Adrenal gland (tissue), 12 donors: Measurements from ENCODE around the gene CYSRT1. TPM values are rescaled to one million over a fixed set of nuclear protein-coding genes. Genes with fewer than 3 reads are reported as not detected.

Source experiments
- DNase-seq, 7 donors: peaks; one replicate each; pipeline ENCODE4 v3.0.0-alpha.2; 2019 to 2020
- H3K27ac ChIP-seq, 5 donors: fragments of 200-600 bp; sonication (generic) in 4 of 5; 1 replicate in 3 of 5; 2 replicates in 2 of 5; pipeline versions ENCODE4 v1.5.1 to v1.8.0; 2016 to 2020; ENCODE audit warnings: mild to moderate bottlenecking in 1 of 5
- H3K27me3 ChIP-seq: fragments of 200-600 bp; 2 replicates; pipeline ENCODE4 v1.8.0; 2021
- H3K36me3 ChIP-seq, 2 donors: fragments of 200-600 bp; replicated peaks in 1 of 2; 1 replicate in 1 of 2; 2 replicates in 1 of 2; pipeline versions ENCODE4 v1.5.1 to v1.8.0; 2018 to 2022
- H3K4me1 ChIP-seq, 2 donors: fragments of 200-600 bp; replicated peaks in 1 of 2; 1 replicate in 1 of 2; 2 replicates in 1 of 2; pipeline versions ENCODE4 v1.5.1 to v1.8.0; 2018 to 2021
- H3K4me3 ChIP-seq, 4 donors: fragments of 200-600 bp; sonication (generic) in 3 of 4; one replicate each; pipeline ENCODE4 v1.5.1; 2016 to 2018
- H3K9me3 ChIP-seq, 3 donors: fragments of 200-600 bp; sonication (generic) in 1 of 3; replicated peaks in 1 of 3; 1 replicate in 2 of 3; 2 replicates in 1 of 3; pipeline versions ENCODE4 v1.5.1 to v1.8.0; 2016 to 2021
- POLR2A ChIP-seq, 2 donors: fragments of 450-650 bp; IDR thresholded peaks; one replicate each; pipeline ENCODE4 v1.6.1; 2017; ENCODE audit warnings: antibody characterized with exemption in 2 of 2, mild to moderate bottlenecking in 2 of 2, moderate library complexity in 1 of 2
- WGBS, 4 donors: extraction: QIAGEN DNeasy Blood & Tissue Kit in 2 of 4; methylation state at CpG; one replicate each; pipeline versions ENCODE4 v1.1.5 to v1.1.7; 2013 to 2017; 5-methylcytosine and 5-hydroxymethylcytosine counted together
- intact Hi-C, 2 donors: fragments of 100-400 bp; cut with DNase I; formaldehyde crosslinking; loops; one replicate each; pipeline versions ENCODE4 v1.14.1 to v1.15.0; 2022 to 2023
- polyA plus RNA-seq, 3 donors: library from polyadenylated mRNA; stranded (reverse); fragments of 200-250 nt in 2 of 3; fragments of 350-450 nt in 1 of 3; fragmentation: Illumina TruSeq in 1 of 3; extraction: RNeasy Lipid Tissue Mini Kit (QIAGEN cat#74804) in 1 of 3; gene quantifications; one replicate each; pipeline ENCODE4 v1.2.3, GENCODE V29; 2013 to 2014
- total RNA-seq, 9 donors: library from RNA; depleted of rRNA in 4 of 9; stranded (reverse); fragments of >200 nt in 4 of 9; fragments of 120-200 nt in 1 of 9; fragmentation: NEBNext Ultra II Directional in 1 of 9; extraction: Animal tissue kit (Norgen Biotek cat#: 25700) in 1 of 9; gene quantifications; one replicate each; pipeline versions ENCODE4 v1.1.0 to v1.2.4, GENCODE V29; 2013 to 2023
- TF ChIP-seq, protein P1 (sequence below), 6 experiments: fragments of 450-650 bp in 4 of 6; fragments of 200-600 bp in 2 of 6; sonication (generic) in 1 of 6; IDR thresholded peaks; 1 replicate in 5 of 6; 2 replicates in 1 of 6; pipeline versions ENCODE4 v1.5.1 to v1.8.0; 2016 to 2021; ENCODE audit warnings: antibody characterized with exemption in 6 of 6, mild to moderate bottlenecking in 2 of 6, moderate library complexity in 1 of 6
- donor health status: healthy with polysubstance abuse.
- donor health status: Bipolar disorder and iron deficiency.
- donor health status: DM: yes; HTN: yes; CAD: no.
- donor health status: DM: no; HTN: no; CAD: no.
- donor health status: DM: no; HTN: no; CAD: no.
- donor health status: DM: yes; HTN: yes; CAD: no.

CYSRT1 gene
- total and polyA plus RNA-seq, 12 donors, result 0.56 to 4.6 (median 1.7) TPM; not detected in 1

DNA sequence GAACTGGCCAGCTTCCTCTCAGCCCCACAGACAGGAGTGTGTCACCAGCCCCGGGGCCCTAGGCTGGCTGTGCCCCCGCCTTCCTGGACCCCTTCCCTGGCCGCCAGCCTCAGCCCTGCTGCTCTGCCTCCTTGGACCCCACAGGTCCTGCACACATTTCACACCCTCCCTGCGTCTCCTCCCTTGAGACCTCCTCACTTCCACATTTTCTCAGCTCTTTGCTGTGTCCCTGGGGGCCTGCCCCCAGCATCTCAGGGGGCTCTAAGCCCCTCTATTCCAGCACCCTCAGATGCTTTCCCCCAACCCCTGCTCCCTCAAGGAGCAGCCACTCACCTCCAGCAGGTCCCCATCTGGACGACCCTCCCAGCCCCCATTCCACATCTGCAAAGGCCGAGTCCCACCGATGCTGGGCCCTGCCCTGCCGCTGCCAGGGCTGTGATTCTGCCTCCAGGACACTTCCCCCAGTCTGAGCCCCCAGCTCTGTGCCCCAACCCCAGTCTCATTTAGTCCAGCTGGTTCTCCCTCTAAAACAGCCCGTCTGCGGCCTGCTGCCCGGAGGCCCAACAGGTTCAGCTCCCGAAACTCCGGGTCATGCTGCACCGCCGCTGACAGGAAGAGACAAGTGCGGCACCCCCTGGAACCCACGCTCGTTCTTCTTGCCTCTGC, 9.9 kb downstream of the CYSRT1 start:
- Histone ChIP-seq H3K27me3 (peaks cover 37% of the 10 kb centered on the region), H3K9me3 (no peaks in the 10 kb centered on the region), H3K4me1 (peaks cover 3 to 21% of the 10 kb centered on the region in 2 donors), H3K36me3 (no peaks in the 10 kb centered on the region), H3K4me3 (no peak overlapping the region), H3K27ac (no peak overlapping the region)
- TF ChIP-seq POLR2A (IDR thresholded peaks at IDR 0.05), result no peak
- TF ChIP-seq, protein P1, sequence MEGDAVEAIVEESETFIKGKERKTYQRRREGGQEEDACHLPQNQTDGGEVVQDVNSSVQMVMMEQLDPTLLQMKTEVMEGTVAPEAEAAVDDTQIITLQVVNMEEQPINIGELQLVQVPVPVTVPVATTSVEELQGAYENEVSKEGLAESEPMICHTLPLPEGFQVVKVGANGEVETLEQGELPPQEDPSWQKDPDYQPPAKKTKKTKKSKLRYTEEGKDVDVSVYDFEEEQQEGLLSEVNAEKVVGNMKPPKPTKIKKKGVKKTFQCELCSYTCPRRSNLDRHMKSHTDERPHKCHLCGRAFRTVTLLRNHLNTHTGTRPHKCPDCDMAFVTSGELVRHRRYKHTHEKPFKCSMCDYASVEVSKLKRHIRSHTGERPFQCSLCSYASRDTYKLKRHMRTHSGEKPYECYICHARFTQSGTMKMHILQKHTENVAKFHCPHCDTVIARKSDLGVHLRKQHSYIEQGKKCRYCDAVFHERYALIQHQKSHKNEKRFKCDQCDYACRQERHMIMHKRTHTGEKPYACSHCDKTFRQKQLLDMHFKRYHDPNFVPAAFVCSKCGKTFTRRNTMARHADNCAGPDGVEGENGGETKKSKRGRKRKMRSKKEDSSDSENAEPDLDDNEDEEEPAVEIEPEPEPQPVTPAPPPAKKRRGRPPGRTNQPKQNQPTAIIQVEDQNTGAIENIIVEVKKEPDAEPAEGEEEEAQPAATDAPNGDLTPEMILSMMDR (IDR thresholded peaks at IDR 0.05), result no peak
- no peak for DNase-seq
- intact Hi-C loops, result loop anchor here in 1 of 2 donors (10.0 kb wide), 1 partner anchor 450 kb away; no protein-coding TSS in a partner anchor
- 64 to 77% (median 74%) methylated on average over 16 to 18 of the region's 18 CpGs for WGBS, 4 donors

DNA sequence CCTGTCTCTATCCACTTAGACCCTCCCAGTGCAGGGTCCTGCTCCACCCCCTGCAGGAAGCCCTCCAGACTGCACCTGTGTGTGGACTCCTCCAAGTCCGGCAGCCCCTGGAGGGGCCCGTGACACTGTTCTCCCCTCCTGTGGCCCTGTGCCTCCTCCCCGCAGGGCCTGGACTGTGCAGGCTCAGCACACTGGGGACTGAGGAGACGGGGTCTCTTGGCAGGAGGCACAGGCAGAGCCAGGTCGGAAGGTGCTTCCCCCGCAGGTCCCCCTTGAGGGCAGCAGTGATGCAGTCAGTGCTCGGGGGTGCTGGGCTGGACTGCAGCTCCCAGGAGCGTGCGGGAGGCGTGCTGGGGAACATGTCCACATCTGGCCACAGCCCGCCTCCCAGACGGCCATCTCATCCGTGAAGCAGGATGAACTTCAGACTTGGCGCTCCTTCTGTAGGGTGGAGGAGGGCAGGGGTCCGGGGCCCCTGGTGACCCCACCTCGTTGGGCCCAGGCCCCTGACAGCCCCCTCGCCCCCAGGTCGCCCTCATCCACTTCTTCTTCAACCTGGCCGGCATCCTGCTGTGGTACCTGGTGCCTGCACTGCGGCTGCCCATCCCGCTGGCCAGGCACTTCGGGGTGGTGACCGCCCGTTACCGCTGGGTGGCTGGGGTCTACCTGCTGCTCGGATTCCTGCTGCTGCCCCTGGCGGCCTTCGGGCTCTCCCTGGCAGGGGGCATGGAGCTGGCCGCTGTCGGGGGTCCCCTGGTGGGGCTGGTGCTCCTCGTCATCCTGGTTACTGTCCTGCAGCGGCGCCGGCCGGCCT, 10.7 kb downstream of the CYSRT1 start:
- TF ChIP-seq POLR2A (IDR thresholded peaks at IDR 0.05), result no peak
- TF ChIP-seq, protein P1 (IDR thresholded peaks at IDR 0.05), result no peak
- intact Hi-C loops, result loop anchor here in 1 of 2 donors (10.0 kb wide), 1 partner anchor 451 kb away; no protein-coding TSS in a partner anchor
- no peak overlapping the region for H3K4me3 ChIP-seq
- H3K9me3 ChIP-seq, result no peaks in the 10 kb centered on the region
- H3K36me3 ChIP-seq, result no peaks in the 10 kb centered on the region
- no peak overlapping the region for H3K27ac ChIP-seq
- 54 to 66% (median 63%) methylated on average over 14 to 35 of the region's 35 CpGs for WGBS, 4 donors
- H3K4me1 ChIP-seq, result peaks cover 7 to 23% of the 10 kb centered on the region in 2 donors
- peaks cover 30% of the 10 kb centered on the region for H3K27me3 ChIP-seq
- no peak for DNase-seq

DNA sequence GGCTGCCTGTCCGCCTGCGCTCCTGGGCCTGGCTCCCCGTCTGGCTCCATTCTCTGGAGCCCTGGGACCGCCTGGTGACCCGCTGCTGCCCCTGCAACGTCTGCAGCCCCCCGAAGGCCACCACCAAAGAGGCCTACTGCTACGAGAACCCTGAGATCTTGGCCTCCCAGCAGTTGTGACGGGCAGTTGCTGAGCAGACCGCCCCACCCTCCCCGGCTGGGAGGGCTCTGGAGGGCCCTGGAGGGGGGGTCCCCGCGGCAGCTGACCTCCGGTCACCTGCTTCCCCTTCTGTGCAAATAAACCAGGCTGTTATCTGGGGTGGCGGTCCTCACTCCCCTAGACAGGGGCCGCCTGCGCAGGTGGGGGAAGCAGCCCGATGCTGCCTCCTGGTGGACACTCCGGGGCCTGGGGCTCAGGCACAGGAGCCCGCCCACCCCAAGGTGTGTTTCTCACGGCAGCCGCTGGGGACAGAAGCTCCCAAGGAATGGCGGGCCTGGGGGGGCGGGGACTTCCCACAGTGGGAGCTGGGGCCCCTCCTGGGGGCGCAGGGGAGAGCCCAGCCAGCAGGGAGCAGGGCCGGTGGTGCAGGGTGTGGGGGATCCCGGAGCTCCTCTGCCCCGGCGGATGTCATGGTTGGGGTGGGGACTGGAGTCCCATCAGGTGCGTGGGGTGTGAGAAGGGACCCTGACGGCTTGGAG, 11.4 kb downstream of the CYSRT1 start:
- intact Hi-C loops, result loop anchor here in 1 of 2 donors (10.0 kb wide), 1 partner anchor 452 kb away; no protein-coding TSS in a partner anchor
- peaks cover 7 to 23% of the 10 kb centered on the region in 2 donors for H3K4me1 ChIP-seq
- no peak overlapping the region for H3K27ac ChIP-seq

More for the DNA sequence above, 11.4 kb downstream of the CYSRT1 start:
- H3K9me3 ChIP-seq, result no peaks in the 10 kb centered on the region
- WGBS, 4 donors, result 3 to 10% (median 6%) methylated on average over 4 to 31 of the region's 31 CpGs
- H3K4me3 ChIP-seq, result no peak overlapping the region
- peak; percentile 82 to 93 (median 88) for DNase-seq
- H3K27me3 ChIP-seq, result peaks cover 22% of the 10 kb centered on the region
- TF ChIP-seq, protein P1 (IDR thresholded peaks at IDR 0.05), result peak; percentile 97 to 100 (median 98)
- TF ChIP-seq POLR2A (IDR thresholded peaks at IDR 0.05), result no peak
- no peaks in the 10 kb centered on the region for H3K36me3 ChIP-seq
